HCT116 (cell line): Measurements from ENCODE around the gene GPR146. TPM values are rescaled to one million over a fixed set of nuclear protein-coding genes. Genes with fewer than 3 reads are reported as not detected.

Experiments
- ATAC-seq: fragments of 200-7000 bp; cut with Tn5 transposase; 2 replicates; pipeline ENCODE4 v1.9.1; 2020; ENCODE audit warnings: mild to moderate bottlenecking, moderate library complexity
- BruUV-seq: library from RNA; stranded (reverse); fragments of 400-500 nt; replicated peaks from 2 replicates; lab custom pipeline; 2021; lab: Mats Ljungman, UMichigan
- CTCF ChIA-PET: fragments of 300-600 bp; sonication (Branson Sonifier 250); formaldehyde crosslinking; loops from one replicate; lab custom pipeline; 2021; ENCODE audit warnings: antibody characterized with exemption; lab: Charles Lee
- POLR2A ChIA-PET: fragments of 300-600, 350-600 bp; sonication (Branson Sonifier 250); formaldehyde crosslinking; loops from one replicate; lab custom pipeline; 2021; ENCODE audit warnings: antibody characterized with exemption; lab: Charles Lee
- RAD21 ChIA-PET, 2 experiments: fragments of 300-600 bp; sonication (Branson Sonifier 250); formaldehyde crosslinking; loops; one replicate each; lab custom pipeline; 2023; ENCODE audit warnings: low total read pairs in 2 of 2; ENCODE audit not compliant: uncharacterized antibody in 2 of 2, unreplicated experiment in 2 of 2, low non-redundant PET in 1 of 2; lab: Charles Lee
- DNase-seq: peaks from one replicate; pipeline ENCODE4 v3.0.0-alpha.2; 2010; ENCODE audit warnings: low read depth, low spot score
- H2AFZ ChIP-seq: fragments of 200-600 bp; shearing (Covaris generic), sonication (generic); 2 replicates; pipeline ENCODE4 v1.6.1; 2017; ENCODE audit warnings: low read depth, mixed run types, mixed read lengths, antibody characterized with exemption, low read length; ENCODE audit not compliant: poor library complexity, severe bottlenecking
- H3K27ac ChIP-seq: 2 replicates; pipeline ENCODE4 v1.5.1; 2012; ENCODE audit warnings: low read depth, low read length
- H3K27me3 ChIP-seq: fragments of 200-600 bp; sonication (generic); 2 replicates; pipeline ENCODE4 v1.6.1; 2016; ENCODE audit warnings: mixed run types, low read length, mixed read lengths; ENCODE audit not compliant: insufficient read depth
- H3K36me3 ChIP-seq, 2 experiments: fragments of 200-500 bp in 1 of 2; fragments of 200-600 bp in 1 of 2; sonication (Bioruptor generic) in 1 of 2; sonication (generic) in 1 of 2; 2 replicates each; pipeline versions ENCODE4 v1.5.1 to v1.6.1; 2014 to 2016; ENCODE audit warnings: low read length in 2 of 2, inconsistent platforms in 1 of 2, mixed read lengths in 1 of 2, mixed run types in 1 of 2; ENCODE audit not compliant: insufficient read depth in 2 of 2, control insufficient read depth in 1 of 2
- H3K4me1 ChIP-seq, 2 experiments: fragments of 200-600 bp in 1 of 2; sonication (generic) in 1 of 2; 2 replicates each; pipeline versions ENCODE4 v1.5.1 to v1.6.1; 2012 to 2017; ENCODE audit warnings: low read length in 2 of 2, inconsistent platforms in 1 of 2, mild to moderate bottlenecking in 1 of 2, mixed read lengths in 1 of 2, mixed run types in 1 of 2, moderate library complexity in 1 of 2; ENCODE audit not compliant: insufficient read depth in 2 of 2, control insufficient read depth in 1 of 2
- H3K4me2 ChIP-seq: fragments of 200-600 bp; sonication (generic); 2 replicates; pipeline ENCODE4 v1.6.1; 2017; ENCODE audit warnings: mixed run types, low read length, mixed read lengths
- H3K4me3 ChIP-seq, 2 experiments: fragments of 200-600 bp in 1 of 2; sonication (generic) in 1 of 2; replicated peaks in 1 of 2; 2 replicates each; pipeline ENCODE4 v1.5.1; 2011 to 2016; ENCODE audit warnings: low read length in 2 of 2, control low read depth in 1 of 2, low read depth in 1 of 2, mild to moderate bottlenecking in 1 of 2, mixed read lengths in 1 of 2, mixed run types in 1 of 2
- H3K79me2 ChIP-seq: fragments of 200-600 bp; sonication (generic); 2 replicates; pipeline ENCODE4 v1.6.1; 2017; ENCODE audit warnings: mild to moderate bottlenecking, mixed run types, low read length, moderate library complexity, mixed read lengths; ENCODE audit not compliant: insufficient read depth
- H3K9ac ChIP-seq: fragments of 200-600 bp; sonication (generic); 2 replicates; pipeline ENCODE4 v1.6.1; 2016; ENCODE audit warnings: low read length, mixed read lengths
- H3K9me2 ChIP-seq: fragments of 200-600 bp; sonication (generic), shearing (Covaris generic); 2 replicates; pipeline ENCODE4 v1.6.1; 2017; ENCODE audit warnings: mixed run types, mild to moderate bottlenecking, moderate library complexity; ENCODE audit not compliant: insufficient read depth
- H3K9me3 ChIP-seq, 2 experiments: fragments of 200-500 bp in 1 of 2; fragments of 200-600 bp in 1 of 2; sonication (Bioruptor generic) in 1 of 2; sonication (generic) in 1 of 2; 2 replicates each; pipeline ENCODE4 v1.6.1; 2014 to 2017; ENCODE audit warnings: low read length in 2 of 2, mixed read lengths in 2 of 2, inconsistent platforms in 1 of 2, low read depth in 1 of 2, mild to moderate bottlenecking in 1 of 2, mixed run types in 1 of 2, moderate library complexity in 1 of 2; ENCODE audit not compliant: control insufficient read depth in 1 of 2, insufficient read depth in 1 of 2
- H4K20me1 ChIP-seq: fragments of 200-600 bp; sonication (generic), shearing (Covaris generic); 2 replicates; pipeline ENCODE4 v1.6.1; 2017; ENCODE audit warnings: mixed run types, mild to moderate bottlenecking, moderate library complexity; ENCODE audit not compliant: insufficient read depth
- ELF1 ChIP-seq: IDR thresholded peaks from 2 replicates; pipeline ENCODE4 v1.6.1; 2012; ENCODE audit warnings: low read depth, borderline replicate concordance
- EZH2 ChIP-seq: fragments of 200-600 bp; sonication (generic); IDR thresholded peaks from 2 replicates; pipeline ENCODE4 v1.6.1; 2017; ENCODE audit warnings: antibody characterized with exemption, mixed run types
- EZH2phosphoT487 ChIP-seq: fragments of 200-600 bp; IDR thresholded peaks from 2 replicates; pipeline ENCODE4 v1.6.1; 2018; ENCODE audit warnings: antibody characterized with exemption, borderline replicate concordance
- SIN3A ChIP-seq: IDR thresholded peaks from 2 replicates; pipeline ENCODE4 v1.6.1; 2012; ENCODE audit warnings: low read depth
- SRF ChIP-seq: IDR thresholded peaks from 2 replicates; pipeline ENCODE4 v1.6.1; 2012; ENCODE audit warnings: low read depth
- ZNF274 ChIP-seq: fragments of 200-500 bp; sonication (Bioruptor generic); IDR thresholded peaks from 2 replicates; pipeline ENCODE4 v1.6.1; 2014; ENCODE audit warnings: mild to moderate bottlenecking, low read depth, low read length, inconsistent platforms
- intact Hi-C: fragments of 100-400 bp; cut with micrococcal nuclease; formaldehyde crosslinking; loops from 2 replicates; pipeline ENCODE4 v1.10.0; 2022
- total RNA-seq: library from RNA; stranded (reverse); gene quantifications from one replicate; pipeline ENCODE4 v1.2.1, GENCODE V29; 2021; ENCODE audit not compliant: unreplicated experiment
- TF ChIP-seq, protein P1 (sequence below), 3 experiments: fragments of 200-600 bp in 1 of 3; sonication (generic) in 1 of 3; IDR thresholded peaks in 2 of 3; conservative IDR thresholded peaks in 1 of 3; 2 replicates each; pipeline ENCODE4 v1.5.1; 2012 to 2017; ENCODE audit warnings: low read depth in 2 of 3, low read length in 2 of 3, antibody characterized with exemption in 1 of 3, borderline replicate concordance in 1 of 3, control low read depth in 1 of 3, mild to moderate bottlenecking in 1 of 3, mixed read lengths in 1 of 3, mixed run types in 1 of 3, moderate library complexity in 1 of 3; ENCODE audit not compliant: insufficient read depth in 1 of 3
- TF ChIP-seq, protein P2 (sequence below): IDR thresholded peaks from 2 replicates; pipeline ENCODE4 v1.6.1; 2011; ENCODE audit warnings: mild to moderate bottlenecking, low read length, moderate library complexity; ENCODE audit not compliant: insufficient replicate concordance; ENCODE audit errors: extremely low read depth

GPR146 gene
- total RNA-seq, 1 experiment from 2014 or later = 2.4 TPM

GRCh38 chr7:1105189-1105588, 60.8 kb downstream of the GPR146 start:
- H3K79me2 ChIP-seq = peaks cover 38% of the 10 kb centered on the region; the same call in 1 of the 2 replicates
- BruUV-seq = no TSS peak
- no peaks in the 10 kb centered on the region for H3K9me3 ChIP-seq
- H2AFZ ChIP-seq = no peak overlapping the region
- ChIA-PET POLR2A (no interaction called here), CTCF (no interaction called here), RAD21 (no interaction called here)
- H3K9me2 ChIP-seq = no peaks in the 10 kb centered on the region
- H3K4me2 ChIP-seq = no peak overlapping the region
- DNase-seq = no peak
- no peak overlapping the region for H3K27ac ChIP-seq
- H3K9ac ChIP-seq = no peak overlapping the region
- no peaks in the 10 kb centered on the region for H3K36me3 ChIP-seq
- TF ChIP-seq ZNF274 (no peak), SRF (no peak), SIN3A (no peak), ELF1 (no peak), EZH2phosphoT487 (no peak), EZH2 (no peak)
- TF ChIP-seq, protein P1, sequence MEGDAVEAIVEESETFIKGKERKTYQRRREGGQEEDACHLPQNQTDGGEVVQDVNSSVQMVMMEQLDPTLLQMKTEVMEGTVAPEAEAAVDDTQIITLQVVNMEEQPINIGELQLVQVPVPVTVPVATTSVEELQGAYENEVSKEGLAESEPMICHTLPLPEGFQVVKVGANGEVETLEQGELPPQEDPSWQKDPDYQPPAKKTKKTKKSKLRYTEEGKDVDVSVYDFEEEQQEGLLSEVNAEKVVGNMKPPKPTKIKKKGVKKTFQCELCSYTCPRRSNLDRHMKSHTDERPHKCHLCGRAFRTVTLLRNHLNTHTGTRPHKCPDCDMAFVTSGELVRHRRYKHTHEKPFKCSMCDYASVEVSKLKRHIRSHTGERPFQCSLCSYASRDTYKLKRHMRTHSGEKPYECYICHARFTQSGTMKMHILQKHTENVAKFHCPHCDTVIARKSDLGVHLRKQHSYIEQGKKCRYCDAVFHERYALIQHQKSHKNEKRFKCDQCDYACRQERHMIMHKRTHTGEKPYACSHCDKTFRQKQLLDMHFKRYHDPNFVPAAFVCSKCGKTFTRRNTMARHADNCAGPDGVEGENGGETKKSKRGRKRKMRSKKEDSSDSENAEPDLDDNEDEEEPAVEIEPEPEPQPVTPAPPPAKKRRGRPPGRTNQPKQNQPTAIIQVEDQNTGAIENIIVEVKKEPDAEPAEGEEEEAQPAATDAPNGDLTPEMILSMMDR (IDR thresholded peaks at IDR 0.05 in 2 of 3, conservative IDR thresholded peaks at IDR 0.05 in 1 of 3; ENCODE audit: borderline replicate concordance in 1 of 3, insufficient read depth in 1 of 3, low read depth in 2 of 3, low read length in 2 of 3) = no peak
- TF ChIP-seq, protein P2, sequence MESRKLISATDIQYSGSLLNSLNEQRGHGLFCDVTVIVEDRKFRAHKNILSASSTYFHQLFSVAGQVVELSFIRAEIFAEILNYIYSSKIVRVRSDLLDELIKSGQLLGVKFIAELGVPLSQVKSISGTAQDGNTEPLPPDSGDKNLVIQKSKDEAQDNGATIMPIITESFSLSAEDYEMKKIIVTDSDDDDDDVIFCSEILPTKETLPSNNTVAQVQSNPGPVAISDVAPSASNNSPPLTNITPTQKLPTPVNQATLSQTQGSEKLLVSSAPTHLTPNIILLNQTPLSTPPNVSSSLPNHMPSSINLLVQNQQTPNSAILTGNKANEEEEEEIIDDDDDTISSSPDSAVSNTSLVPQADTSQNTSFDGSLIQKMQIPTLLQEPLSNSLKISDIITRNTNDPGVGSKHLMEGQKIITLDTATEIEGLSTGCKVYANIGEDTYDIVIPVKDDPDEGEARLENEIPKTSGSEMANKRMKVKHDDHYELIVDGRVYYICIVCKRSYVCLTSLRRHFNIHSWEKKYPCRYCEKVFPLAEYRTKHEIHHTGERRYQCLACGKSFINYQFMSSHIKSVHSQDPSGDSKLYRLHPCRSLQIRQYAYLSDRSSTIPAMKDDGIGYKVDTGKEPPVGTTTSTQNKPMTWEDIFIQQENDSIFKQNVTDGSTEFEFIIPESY = no peak
- H3K4me1 ChIP-seq = no peaks in the 10 kb centered on the region
- no peak for ATAC-seq
- no peaks in the 10 kb centered on the region for H3K27me3 ChIP-seq
- intact Hi-C loops = no loop called here
- no peak overlapping the region for H3K4me3 ChIP-seq
- H4K20me1 ChIP-seq = no peaks in the 10 kb centered on the region
